ENCODE data around the gene HIP1R.

The HIP1R gene

GRCh38 chr12:122843455-122843854 is 8.2 kb downstream of the HIP1R start (continued):
- TF ChIP-seq ESRRG (CRISPR knock-in tag; IDR thresholded peaks at IDR 0.05) = no peak
- no peak for TF ChIP-seq ARNTL (CRISPR knock-in tag; IDR thresholded peaks at IDR 0.05; ENCODE audit: borderline replicate concordance, low read depth)
- no peak for TF ChIP-seq ZNF565 (CRISPR knock-in tag; conservative IDR thresholded peaks at IDR 0.05; ENCODE audit: low read depth)

- TF ChIP-seq PPARA (CRISPR knock-in tag; IDR thresholded peaks at IDR 0.05; ENCODE audit: borderline replicate concordance) = no peak
- no peak for TF ChIP-seq CSDC2 (CRISPR knock-in tag; IDR thresholded peaks at IDR 0.05)
- no peak for TF ChIP-seq ZNF8 (CRISPR knock-in tag; IDR thresholded peaks at IDR 0.05)
- no peak for TF ChIP-seq OSR1 (CRISPR knock-in tag; IDR thresholded peaks at IDR 0.05)
- ATAC-seq = no peak
These were observed 9.2 kb downstream of the HIP1R start for GRCh38 chr12:122844366-122844971.

GRCh38 chr12:122845041-122845864 is 10.0 kb downstream of the HIP1R start:
- TF ChIP-seq CSDC2 (CRISPR knock-in tag; IDR thresholded peaks at IDR 0.05) = no peak
- no peak for TF ChIP-seq BACH2 (CRISPR knock-in tag; IDR thresholded peaks at IDR 0.05; ENCODE audit: borderline replicate concordance)
- no peak for TF ChIP-seq ISL1 (CRISPR knock-in tag; IDR thresholded peaks at IDR 0.05)
- no peak for ATAC-seq

DNA sequence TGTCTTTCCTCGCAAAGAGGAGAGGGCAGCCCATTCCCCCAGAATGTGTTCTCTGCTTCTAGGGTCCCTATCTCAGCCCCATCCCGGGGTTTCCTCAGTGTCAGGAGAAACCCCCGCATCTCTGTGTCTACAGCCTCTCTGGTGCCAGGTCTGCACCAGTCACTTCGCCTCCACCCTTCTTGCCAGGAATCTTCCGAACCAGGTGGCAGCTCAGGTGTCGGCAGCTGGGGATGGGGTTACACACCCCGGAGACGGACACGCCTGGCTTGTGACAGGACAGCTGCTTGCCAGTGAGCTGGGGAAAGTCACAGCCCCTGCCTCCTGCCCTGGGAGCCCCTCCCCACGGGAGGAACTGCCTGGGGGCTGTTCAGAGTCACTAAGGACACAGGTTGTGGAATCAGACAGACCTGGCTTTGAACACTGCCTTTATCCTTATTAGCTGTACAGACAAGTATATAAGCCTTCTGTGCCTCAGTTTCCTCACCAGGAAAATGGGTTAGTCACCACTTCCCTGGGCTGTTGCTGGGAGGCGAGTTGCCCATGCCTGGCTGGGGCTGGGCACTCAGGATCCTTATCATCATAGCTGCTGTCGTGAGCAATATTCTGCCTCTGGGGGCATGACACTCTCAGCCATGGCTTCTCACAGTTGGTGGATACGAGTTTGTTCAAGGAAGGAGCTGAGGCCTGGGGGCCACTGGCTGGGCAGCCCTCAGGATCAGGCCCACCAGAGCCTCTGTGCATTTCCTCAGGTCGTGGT is 10.8 kb downstream of the HIP1R start:
- TF ChIP-seq, protein P1, sequence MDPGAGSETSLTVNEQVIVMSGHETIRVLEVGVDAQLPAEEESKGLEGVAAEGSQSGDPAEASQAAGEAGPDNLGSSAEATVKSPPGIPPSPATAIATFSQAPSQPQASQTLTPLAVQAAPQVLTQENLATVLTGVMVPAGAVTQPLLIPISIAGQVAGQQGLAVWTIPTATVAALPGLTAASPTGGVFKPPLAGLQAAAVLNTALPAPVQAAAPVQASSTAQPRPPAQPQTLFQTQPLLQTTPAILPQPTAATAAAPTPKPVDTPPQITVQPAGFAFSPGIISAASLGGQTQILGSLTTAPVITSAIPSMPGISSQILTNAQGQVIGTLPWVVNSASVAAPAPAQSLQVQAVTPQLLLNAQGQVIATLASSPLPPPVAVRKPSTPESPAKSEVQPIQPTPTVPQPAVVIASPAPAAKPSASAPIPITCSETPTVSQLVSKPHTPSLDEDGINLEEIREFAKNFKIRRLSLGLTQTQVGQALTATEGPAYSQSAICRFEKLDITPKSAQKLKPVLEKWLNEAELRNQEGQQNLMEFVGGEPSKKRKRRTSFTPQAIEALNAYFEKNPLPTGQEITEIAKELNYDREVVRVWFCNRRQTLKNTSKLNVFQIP (CRISPR knock-in tag; IDR thresholded peaks at IDR 0.05; ENCODE audit: borderline replicate concordance, low read depth) = no peak
- TF ChIP-seq ZFP3 (CRISPR knock-in tag; IDR thresholded peaks at IDR 0.05) (no peak), RARB (CRISPR knock-in tag; IDR thresholded peaks at IDR 0.05) (no peak), ESRRG (CRISPR knock-in tag; IDR thresholded peaks at IDR 0.05) (no peak), CSRNP3 (CRISPR knock-in tag; IDR thresholded peaks at IDR 0.05) (no peak), PPARA (CRISPR knock-in tag; IDR thresholded peaks at IDR 0.05; ENCODE audit: borderline replicate concordance) (no peak), ARNTL (CRISPR knock-in tag; IDR thresholded peaks at IDR 0.05; ENCODE audit: borderline replicate concordance, low read depth) (no peak), OSR1 (CRISPR knock-in tag; IDR thresholded peaks at IDR 0.05) (no peak), TCF4 (CRISPR knock-in tag; IDR thresholded peaks at IDR 0.05; ENCODE audit: borderline replicate concordance) (no peak), BACH2 (CRISPR knock-in tag; IDR thresholded peaks at IDR 0.05; ENCODE audit: borderline replicate concordance) (no peak), TOX (CRISPR knock-in tag; IDR thresholded peaks at IDR 0.05; ENCODE audit: borderline replicate concordance) (no peak), GLIS3 (CRISPR knock-in tag; IDR thresholded peaks at IDR 0.05) (no peak), ZFP30 (CRISPR knock-in tag; IDR thresholded peaks at IDR 0.05) (no peak), ZNF70 (CRISPR knock-in tag; IDR thresholded peaks at IDR 0.05) (no peak), ZNF565 (CRISPR knock-in tag; conservative IDR thresholded peaks at IDR 0.05; ENCODE audit: low read depth) (no peak), SNAI2 (CRISPR knock-in tag; IDR thresholded peaks at IDR 0.05) (no peak)
- TF ChIP-seq, protein P2, sequence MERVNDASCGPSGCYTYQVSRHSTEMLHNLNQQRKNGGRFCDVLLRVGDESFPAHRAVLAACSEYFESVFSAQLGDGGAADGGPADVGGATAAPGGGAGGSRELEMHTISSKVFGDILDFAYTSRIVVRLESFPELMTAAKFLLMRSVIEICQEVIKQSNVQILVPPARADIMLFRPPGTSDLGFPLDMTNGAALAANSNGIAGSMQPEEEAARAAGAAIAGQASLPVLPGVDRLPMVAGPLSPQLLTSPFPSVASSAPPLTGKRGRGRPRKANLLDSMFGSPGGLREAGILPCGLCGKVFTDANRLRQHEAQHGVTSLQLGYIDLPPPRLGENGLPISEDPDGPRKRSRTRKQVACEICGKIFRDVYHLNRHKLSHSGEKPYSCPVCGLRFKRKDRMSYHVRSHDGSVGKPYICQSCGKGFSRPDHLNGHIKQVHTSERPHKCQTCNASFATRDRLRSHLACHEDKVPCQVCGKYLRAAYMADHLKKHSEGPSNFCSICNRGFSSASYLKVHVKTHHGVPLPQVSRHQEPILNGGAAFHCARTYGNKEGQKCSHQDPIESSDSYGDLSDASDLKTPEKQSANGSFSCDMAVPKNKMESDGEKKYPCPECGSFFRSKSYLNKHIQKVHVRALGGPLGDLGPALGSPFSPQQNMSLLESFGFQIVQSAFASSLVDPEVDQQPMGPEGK (CRISPR knock-in tag; IDR thresholded peaks at IDR 0.05; ENCODE audit: borderline replicate concordance) = no peak
- TF ChIP-seq, protein P3, sequence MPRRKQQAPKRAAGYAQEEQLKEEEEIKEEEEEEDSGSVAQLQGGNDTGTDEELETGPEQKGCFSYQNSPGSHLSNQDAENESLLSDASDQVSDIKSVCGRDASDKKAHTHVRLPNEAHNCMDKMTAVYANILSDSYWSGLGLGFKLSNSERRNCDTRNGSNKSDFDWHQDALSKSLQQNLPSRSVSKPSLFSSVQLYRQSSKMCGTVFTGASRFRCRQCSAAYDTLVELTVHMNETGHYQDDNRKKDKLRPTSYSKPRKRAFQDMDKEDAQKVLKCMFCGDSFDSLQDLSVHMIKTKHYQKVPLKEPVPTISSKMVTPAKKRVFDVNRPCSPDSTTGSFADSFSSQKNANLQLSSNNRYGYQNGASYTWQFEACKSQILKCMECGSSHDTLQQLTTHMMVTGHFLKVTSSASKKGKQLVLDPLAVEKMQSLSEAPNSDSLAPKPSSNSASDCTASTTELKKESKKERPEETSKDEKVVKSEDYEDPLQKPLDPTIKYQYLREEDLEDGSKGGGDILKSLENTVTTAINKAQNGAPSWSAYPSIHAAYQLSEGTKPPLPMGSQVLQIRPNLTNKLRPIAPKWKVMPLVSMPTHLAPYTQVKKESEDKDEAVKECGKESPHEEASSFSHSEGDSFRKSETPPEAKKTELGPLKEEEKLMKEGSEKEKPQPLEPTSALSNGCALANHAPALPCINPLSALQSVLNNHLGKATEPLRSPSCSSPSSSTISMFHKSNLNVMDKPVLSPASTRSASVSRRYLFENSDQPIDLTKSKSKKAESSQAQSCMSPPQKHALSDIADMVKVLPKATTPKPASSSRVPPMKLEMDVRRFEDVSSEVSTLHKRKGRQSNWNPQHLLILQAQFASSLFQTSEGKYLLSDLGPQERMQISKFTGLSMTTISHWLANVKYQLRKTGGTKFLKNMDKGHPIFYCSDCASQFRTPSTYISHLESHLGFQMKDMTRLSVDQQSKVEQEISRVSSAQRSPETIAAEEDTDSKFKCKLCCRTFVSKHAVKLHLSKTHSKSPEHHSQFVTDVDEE (CRISPR knock-in tag; IDR thresholded peaks at IDR 0.05) = no peak
- TF ChIP-seq, protein P4, sequence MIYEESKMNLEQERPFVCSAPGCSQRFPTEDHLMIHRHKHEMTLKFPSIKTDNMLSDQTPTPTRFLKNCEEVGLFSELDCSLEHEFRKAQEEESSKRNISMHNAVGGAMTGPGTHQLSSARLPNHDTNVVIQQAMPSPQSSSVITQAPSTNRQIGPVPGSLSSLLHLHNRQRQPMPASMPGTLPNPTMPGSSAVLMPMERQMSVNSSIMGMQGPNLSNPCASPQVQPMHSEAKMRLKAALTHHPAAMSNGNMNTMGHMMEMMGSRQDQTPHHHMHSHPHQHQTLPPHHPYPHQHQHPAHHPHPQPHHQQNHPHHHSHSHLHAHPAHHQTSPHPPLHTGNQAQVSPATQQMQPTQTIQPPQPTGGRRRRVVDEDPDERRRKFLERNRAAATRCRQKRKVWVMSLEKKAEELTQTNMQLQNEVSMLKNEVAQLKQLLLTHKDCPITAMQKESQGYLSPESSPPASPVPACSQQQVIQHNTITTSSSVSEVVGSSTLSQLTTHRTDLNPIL (CRISPR knock-in tag; IDR thresholded peaks at IDR 0.05; ENCODE audit: low read depth) = no peak
- ATAC-seq = no peak
